Muscle layer of colon (tissue), 2 donors: ENCODE measurements around the gene TIAM2.
"Not testable (repeated sequence)": the region's sequence is repeated elsewhere in the genome, so short reads cannot be mapped to it uniquely, and the experiment has no call there.

Source experiments
- H3K27ac ChIP-seq: one replicate; pipeline ENCODE4 v1.7.0; 2013; ENCODE audit warnings: low read depth, mild to moderate bottlenecking, low read length, moderate library complexity
- H3K27me3 ChIP-seq, 2 donors: one replicate each; pipeline ENCODE4 v1.7.0; 2013; ENCODE audit warnings: low read length in 2 of 2, mild to moderate bottlenecking in 2 of 2; ENCODE audit not compliant: insufficient read depth in 2 of 2, control insufficient read depth in 1 of 2
- H3K36me3 ChIP-seq: one replicate; pipeline ENCODE4 v1.7.0; 2013; ENCODE audit warnings: mild to moderate bottlenecking, low read length; ENCODE audit not compliant: insufficient read depth
- H3K4me1 ChIP-seq: one replicate; pipeline ENCODE4 v1.7.0; 2013; ENCODE audit warnings: mild to moderate bottlenecking, low read length; ENCODE audit not compliant: insufficient read depth
- H3K4me3 ChIP-seq, 2 donors: one replicate each; pipeline ENCODE4 v1.7.0; 2013; ENCODE audit warnings: low read length in 2 of 2, low read depth in 1 of 2, mild to moderate bottlenecking in 1 of 2, moderate library complexity in 1 of 2
- H3K9ac ChIP-seq: one replicate; pipeline ENCODE4 v1.7.0; 2013; ENCODE audit warnings: low read length
- H3K9me3 ChIP-seq: one replicate; pipeline ENCODE4 v1.7.0; 2013; ENCODE audit warnings: mild to moderate bottlenecking, low read length
- donor health status: abdominal sarcoma.
- donor health status: Adenocarcinoma of cecum.

TIAM2 gene

GRCh38 chr6:155216312-155217046 is 221.4 kb downstream of the TIAM2 start:
- no peak overlapping the region for H3K4me3 ChIP-seq
- no peak overlapping the region for H3K27ac ChIP-seq
- H3K27me3 ChIP-seq: no peaks in the 10 kb centered on the region
- H3K9me3 ChIP-seq: no peaks in the 10 kb centered on the region
- peaks cover 11% of the 10 kb centered on the region for H3K4me1 ChIP-seq
- no peaks in the 10 kb centered on the region for H3K36me3 ChIP-seq
- no peak overlapping the region for H3K9ac ChIP-seq

GRCh38 chr6:155218711-155219110 is 223.6 kb downstream of the TIAM2 start:
- H3K9ac ChIP-seq, H3K27ac ChIP-seq, H3K36me3 ChIP-seq, H3K9me3 ChIP-seq, H3K4me3 ChIP-seq, H3K27me3 ChIP-seq: not testable (repeated sequence)
- H3K4me1 ChIP-seq: peaks cover 11% of the 10 kb centered on the region

GRCh38 chr6:155219299-155219698 is 224.2 kb downstream of the TIAM2 start:
- peaks cover 11% of the 10 kb centered on the region for H3K4me1 ChIP-seq
- no peaks in the 10 kb centered on the region for H3K27me3 ChIP-seq
- no peaks in the 10 kb centered on the region for H3K9me3 ChIP-seq
- H3K4me3 ChIP-seq: no peak overlapping the region
- H3K9ac ChIP-seq: no peak overlapping the region
- H3K27ac ChIP-seq: no peak overlapping the region
- no peaks in the 10 kb centered on the region for H3K36me3 ChIP-seq

GRCh38 chr6:155219858-155220301 is 224.8 kb downstream of the TIAM2 start:
- no peaks in the 10 kb centered on the region for H3K9me3 ChIP-seq
- H3K36me3 ChIP-seq: no peaks in the 10 kb centered on the region
- no peak overlapping the region for H3K4me3 ChIP-seq
- H3K27ac ChIP-seq: peak overlapping the region; percentile 30
- H3K27me3 ChIP-seq: no peaks in the 10 kb centered on the region
- H3K4me1 ChIP-seq: peaks cover 11% of the 10 kb centered on the region
- H3K9ac ChIP-seq: no peak overlapping the region

GRCh38 chr6:155221086-155221485 is 226.0 kb downstream of the TIAM2 start:
- Histone ChIP-seq H3K27ac (no peak overlapping the region), H3K4me3 (no peak overlapping the region), H3K9me3 (no peaks in the 10 kb centered on the region), H3K27me3 (no peaks in the 10 kb centered on the region), H3K36me3 (no peaks in the 10 kb centered on the region), H3K9ac (no peak overlapping the region), H3K4me1 (peaks cover 11% of the 10 kb centered on the region)

GRCh38 chr6:155222506-155222905 is 227.4 kb downstream of the TIAM2 start:
- no peak overlapping the region for H3K9ac ChIP-seq
- no peaks in the 10 kb centered on the region for H3K9me3 ChIP-seq
- H3K4me1 ChIP-seq: peaks cover 11% of the 10 kb centered on the region
- H3K27me3 ChIP-seq: no peaks in the 10 kb centered on the region
- H3K4me3 ChIP-seq: no peak overlapping the region
- no peak overlapping the region for H3K27ac ChIP-seq
- H3K36me3 ChIP-seq: no peaks in the 10 kb centered on the region

GRCh38 chr6:155223646-155224451 is 228.7 kb downstream of the TIAM2 start:
- H3K36me3 ChIP-seq: no peaks in the 10 kb centered on the region
- H3K4me1 ChIP-seq: peaks cover 23% of the 10 kb centered on the region
- no peak overlapping the region for H3K9ac ChIP-seq
- no peaks in the 10 kb centered on the region for H3K9me3 ChIP-seq
- no peaks in the 10 kb centered on the region for H3K27me3 ChIP-seq
- no peak overlapping the region for H3K27ac ChIP-seq
- H3K4me3 ChIP-seq: no peak overlapping the region

- Histone ChIP-seq H3K4me3 (no peak overlapping the region), H3K36me3 (no peaks in the 10 kb centered on the region), H3K4me1 (peaks cover 28% of the 10 kb centered on the region), H3K27ac (no peak overlapping the region), H3K9me3 (no peaks in the 10 kb centered on the region), H3K9ac (no peak overlapping the region), H3K27me3 (no peaks in the 10 kb centered on the region)
Measured at GRCh38 chr6:155224618-155225017, 229.5 kb downstream of the TIAM2 start.

GRCh38 chr6:155227046-155227445 is 231.9 kb downstream of the TIAM2 start:
- H3K4me3 ChIP-seq: no peak overlapping the region
- no peaks in the 10 kb centered on the region for H3K9me3 ChIP-seq
- H3K27me3 ChIP-seq: no peaks in the 10 kb centered on the region
- H3K36me3 ChIP-seq: no peaks in the 10 kb centered on the region
- H3K27ac ChIP-seq: no peak overlapping the region
- no peak overlapping the region for H3K9ac ChIP-seq
- H3K4me1 ChIP-seq: peaks cover 20% of the 10 kb centered on the region

- peak overlapping the region in 1 of 2 donors; percentile 6 for H3K4me3 ChIP-seq
- no peaks in the 10 kb centered on the region for H3K36me3 ChIP-seq
- peak overlapping the region; percentile 57 for H3K27ac ChIP-seq
- H3K9me3 ChIP-seq: no peaks in the 10 kb centered on the region
- no peaks in the 10 kb centered on the region for H3K27me3 ChIP-seq
- H3K4me1 ChIP-seq: peaks cover 31% of the 10 kb centered on the region
- no peak overlapping the region for H3K9ac ChIP-seq
Measured at GRCh38 chr6:155228546-155229166, 233.5 kb downstream of the TIAM2 start.

GRCh38 chr6:155230975-155231374 is 235.9 kb downstream of the TIAM2 start:
- not testable (repeated sequence) for H3K4me3 ChIP-seq, H3K36me3 ChIP-seq, H3K27ac ChIP-seq, H3K9ac ChIP-seq, H3K27me3 ChIP-seq, H3K9me3 ChIP-seq
- H3K4me1 ChIP-seq: peaks cover 47% of the 10 kb centered on the region
